HepG2 (cell line): Measurements from ENCODE around the gene TYMP. TPM values are rescaled to one million over a fixed set of nuclear protein-coding genes. Genes with fewer than 3 reads are reported as not detected.
A peak's percentile ranks its signal among the peaks of the same experiment; 100 is the strongest.

Source experiments
- BCL6 ChIP-seq: IDR thresholded peaks from 2 replicates; pipeline ENCODE4 v1.6.1; 2016; ENCODE audit warnings: missing genetic modification reagents, missing compliant biosample characterization
- FLYWCH1 ChIP-seq: sonication (generic); formaldehyde crosslinking; IDR thresholded peaks from 2 replicates; pipeline ENCODE4 v1.8.1; 2023; ENCODE audit warnings: mild to moderate bottlenecking, missing genetic modification reagents
- FOXA3 ChIP-seq: IDR thresholded peaks from 2 replicates; pipeline ENCODE4 v1.6.1; 2016; ENCODE audit warnings: missing genetic modification reagents, missing compliant biosample characterization
- GPBP1L1 ChIP-seq: sonication (generic); formaldehyde crosslinking; IDR thresholded peaks from 2 replicates; pipeline ENCODE4 v1.5.0; 2020; ENCODE audit warnings: mild to moderate bottlenecking, missing genetic modification reagents
- GPN1 ChIP-seq: sonication (generic); formaldehyde crosslinking; IDR thresholded peaks from 2 replicates; pipeline ENCODE4 v1.5.1; 2020; ENCODE audit warnings: missing genetic modification reagents, borderline replicate concordance
- HDAC2 ChIP-seq: sonication (generic); formaldehyde crosslinking; IDR thresholded peaks from 2 replicates; pipeline ENCODE4 v1.4.0; 2020; ENCODE audit warnings: missing genetic modification reagents
- KLF11 ChIP-seq: IDR thresholded peaks from 2 replicates; pipeline ENCODE4 v1.6.1; 2016; ENCODE audit warnings: missing compliant biosample characterization
- KLF13 ChIP-seq: sonication (generic); formaldehyde crosslinking; IDR thresholded peaks from 2 replicates; pipeline ENCODE4 v1.4.0; 2020; ENCODE audit warnings: mild to moderate bottlenecking, missing genetic modification reagents
- KLF16 ChIP-seq, 2 experiments: sonication (generic) in 1 of 2; formaldehyde crosslinking in 1 of 2; IDR thresholded peaks; 2 replicates each; pipeline versions ENCODE4 v1.6.1 to v1.8.0; 2016 to 2023; ENCODE audit warnings: missing genetic modification reagents in 2 of 2, missing compliant biosample characterization in 1 of 2
- PAX8 ChIP-seq: sonication (generic); formaldehyde crosslinking; IDR thresholded peaks from 2 replicates; pipeline ENCODE4 v1.8.0; 2022; ENCODE audit warnings: mild to moderate bottlenecking, missing genetic modification reagents, borderline replicate concordance
- PHF5A ChIP-seq: IDR thresholded peaks from one replicate; pipeline ENCODE4 v1.6.1; 2018; ENCODE audit warnings: low read depth, missing genetic modification reagents; ENCODE audit not compliant: unreplicated experiment
- PPARG ChIP-seq: conservative IDR thresholded peaks from 2 replicates; pipeline ENCODE4 v1.6.1; 2016; ENCODE audit warnings: missing biosample characterization, missing genetic modification reagents
- PRDM10 ChIP-seq: sonication (generic); formaldehyde crosslinking; IDR thresholded peaks from 2 replicates; pipeline ENCODE4 v1.4.0; 2020; ENCODE audit warnings: low read depth, missing genetic modification reagents
- RARG ChIP-seq: sonication (generic); formaldehyde crosslinking; IDR thresholded peaks from 2 replicates; pipeline ENCODE4 v1.4.0; 2020; ENCODE audit warnings: low read depth, mild to moderate bottlenecking, missing genetic modification reagents
- RFX3 ChIP-seq: IDR thresholded peaks from 2 replicates; pipeline ENCODE4 v1.6.1; 2016; ENCODE audit warnings: missing biosample characterization, missing genetic modification reagents
- RXRB ChIP-seq: IDR thresholded peaks from 2 replicates; pipeline ENCODE4 v1.6.1; 2016; ENCODE audit warnings: borderline replicate concordance, missing genetic modification reagents, missing compliant biosample characterization
- SKIL ChIP-seq: sonication (generic); formaldehyde crosslinking; IDR thresholded peaks from 2 replicates; pipeline ENCODE4 v1.8.0; 2022; ENCODE audit warnings: missing genetic modification reagents, mild to moderate bottlenecking, moderate library complexity, borderline replicate concordance
- SMAD9 ChIP-seq: sonication (generic); formaldehyde crosslinking; IDR thresholded peaks from 2 replicates; pipeline ENCODE4 v1.5.1; 2020; ENCODE audit warnings: mild to moderate bottlenecking, missing genetic modification reagents
- TRIM22 ChIP-seq: fragments of 450-650 bp; IDR thresholded peaks from 2 replicates; pipeline ENCODE4 v1.6.1; 2017
- ZFP1 ChIP-seq: IDR thresholded peaks from 2 replicates; pipeline ENCODE4 v1.6.1; 2016
- ZFP37 ChIP-seq: sonication (generic); formaldehyde crosslinking; IDR thresholded peaks from 2 replicates; pipeline ENCODE4 v1.4.0; 2020; ENCODE audit warnings: missing genetic modification reagents, borderline replicate concordance
- ZNF17 ChIP-seq: sonication (generic); formaldehyde crosslinking; IDR thresholded peaks from 2 replicates; pipeline ENCODE4 v1.5.0; 2020; ENCODE audit warnings: mild to moderate bottlenecking, missing genetic modification reagents
- ZNF33B ChIP-seq: sonication (generic); formaldehyde crosslinking; IDR thresholded peaks from 2 replicates; pipeline ENCODE4 v1.5.1; 2020; ENCODE audit warnings: mild to moderate bottlenecking, missing genetic modification reagents
- ZNF616 ChIP-seq: sonication (generic); formaldehyde crosslinking; IDR thresholded peaks from 2 replicates; pipeline ENCODE4 v1.5.0; 2020; ENCODE audit warnings: low read depth, mild to moderate bottlenecking, missing genetic modification reagents
- ZNF737 ChIP-seq: sonication (generic); formaldehyde crosslinking; IDR thresholded peaks from 2 replicates; pipeline ENCODE4 v1.5.0; 2020; ENCODE audit warnings: missing genetic modification reagents, mild to moderate bottlenecking, borderline replicate concordance
- polyA plus RNA-seq, 8 experiments: library from polyadenylated mRNA; depleted of rRNA in 3 of 8; stranded (reverse) in 7 of 8; unstranded in 1 of 8; fragments of >200 nt; fragmentation: Illumina TruSeq in 4 of 8; extraction: Trizol in 4 of 8; gene quantifications; 2 replicates each; pipeline versions ENCODE4 v1.2.1 to v1.2.3, GENCODE V29; 2011 to 2016; ENCODE audit warnings: low read depth in 4 of 8, missing spikeins in 1 of 8, mixed read lengths in 1 of 8; ENCODE audit not compliant: insufficient read depth in 1 of 8
- total RNA-seq, 5 experiments: library from RNA; depleted of rRNA; stranded (reverse); fragments of >200 nt; fragmentation: Illumina TruSeq; extraction: Trizol; gene quantifications; 2 replicates each; pipeline ENCODE4 v1.2.3, GENCODE V29; 2016; ENCODE audit warnings: low read depth in 1 of 5

TYMP gene
- total and polyA plus RNA-seq, 2 of the 13 experiments (the other 11 are each of a cell fraction or from before 2014, with no cell fraction given) = 3.9 to 4.3 TPM

- TF ChIP-seq PRDM10 (CRISPR knock-in tag) (no peak), ZFP37 (CRISPR knock-in tag) (no peak), GPBP1L1 (CRISPR knock-in tag) (no peak), GPN1 (CRISPR knock-in tag) (no peak), FLYWCH1 (CRISPR knock-in tag) (no peak), RXRB (CRISPR knock-in tag) (peak; percentile 58; the same call in 1 of the 2 replicates), SKIL (CRISPR knock-in tag) (no peak), KLF11 (CRISPR knock-in tag) (no peak), KLF16 (CRISPR knock-in tag; IDR thresholded peaks at IDR 0.05) (0 out of 4 replicates have a peak, but pooled peaks of 1 of the 2 experiments have one; percentile 58), FOXA3 (CRISPR knock-in tag) (no peak), ZNF33B (CRISPR knock-in tag) (no peak), ZNF17 (no peak), PAX8 (no peak), BCL6 (CRISPR knock-in tag) (peak; percentile 15; the same call in 1 of the 2 replicates), KLF13 (CRISPR knock-in tag) (no peak), TRIM22 (no peak), RFX3 (CRISPR knock-in tag) (no peak), PPARG (CRISPR knock-in tag) (no peak), ZNF737 (no peak), ZFP1 (no peak), PHF5A (CRISPR knock-in tag) (no peak), HDAC2 (CRISPR knock-in tag) (peak; percentile 69), SMAD9 (CRISPR knock-in tag) (no peak), ZNF616 (CRISPR knock-in tag) (no peak), RARG (CRISPR knock-in tag) (no peak)
Observed at GRCh38 chr22:50569041-50569459, 39.2 kb upstream of the TYMP start (continued).
